GM19438 (cell line): ENCODE data around the gene CDX4.
"Not testable (repeated sequence)": the region's sequence is repeated elsewhere in the genome, so short reads cannot be mapped to it uniquely, and the experiment has no call there.

Experiments
- ATAC-seq: cut with Tn5 transposase; IDR thresholded peaks from one replicate; pipeline ENCODE4 v1.9.1; 2021; ENCODE audit warnings: low read depth; ENCODE audit not compliant: unreplicated experiment

The CDX4 gene

GRCh38 chrX:73446831-73447230 lies at the start of gene CDX4:
Gene CDX4, plus strand, starts transcription at chrX:73447053. Its CDS starts 201 bp downstream, at chrX:73447254.
- ATAC-seq: no peak

- ATAC-seq: no peak
Measured at GRCh38 chrX:73398185-73398914, 48.5 kb upstream of the CDX4 start.

- no peak for ATAC-seq
Measured at GRCh38 chrX:73400136-73400748, 46.6 kb upstream of the CDX4 start.

- no peak for ATAC-seq
Measured at GRCh38 chrX:73401591-73402266, 45.1 kb upstream of the CDX4 start.

GRCh38 chrX:73412930-73413329 lies 33.9 kb upstream of the CDX4 start:
- ATAC-seq: no peak

GRCh38 chrX:73447311-73447794 lies 500 bp downstream of the CDX4 start:
- ATAC-seq: no peak

GRCh38 chrX:73448379-73448778 lies 1.5 kb downstream of the CDX4 start:
- ATAC-seq: no peak

- no peak for ATAC-seq
Measured at GRCh38 chrX:73455171-73455570, 8.3 kb downstream of the CDX4 start.

- no peak for ATAC-seq
Measured at GRCh38 chrX:73457306-73457705, 10.5 kb downstream of the CDX4 start.

- ATAC-seq: no peak
Measured at GRCh38 chrX:73468376-73468775, 21.5 kb downstream of the CDX4 start.

GRCh38 chrX:73478961-73479360 lies 32.1 kb downstream of the CDX4 start:
- no peak for ATAC-seq

GRCh38 chrX:73481521-73481920 lies 34.7 kb downstream of the CDX4 start:
- no peak for ATAC-seq

- ATAC-seq: no peak
Measured at GRCh38 chrX:73490661-73491060, 43.8 kb downstream of the CDX4 start.

- ATAC-seq: not testable (repeated sequence)
Measured at GRCh38 chrX:73492178-73492577, 45.3 kb downstream of the CDX4 start.
